ENCODE data around the gene SYT15.

DNA sequence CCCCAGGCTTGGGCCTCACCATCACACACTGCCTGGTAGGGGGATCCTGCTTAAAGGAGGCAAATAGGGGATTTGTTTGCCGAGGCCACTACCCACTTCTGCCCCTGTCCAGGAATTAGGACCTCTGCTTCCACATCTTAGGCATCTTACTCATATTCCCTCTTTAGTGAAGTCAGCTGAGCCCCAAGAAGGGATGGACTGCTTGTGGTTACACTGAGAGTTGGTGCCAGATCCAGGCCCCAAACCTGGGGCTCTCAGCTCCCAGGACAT, 20.9 kb upstream of the SYT15 start:
- no peak for TF ChIP-seq CTCF (IDR thresholded peaks at IDR 0.05)
- TF ChIP-seq REST (IDR thresholded peaks at IDR 0.05; ENCODE audit: insufficient read depth in 1 of 2, low read depth in 2 of 2, low read length in 1 of 2), result no peak
- no peak for TF ChIP-seq SIN3A (IDR thresholded peaks at IDR 0.05; ENCODE audit: borderline replicate concordance, insufficient read depth, low read depth, low read length)
- no peak for TF ChIP-seq POLR2AphosphoS5 (IDR thresholded peaks at IDR 0.05; ENCODE audit: low read depth, low read length)
